Erythroblast (primary cell): ENCODE measurements around the gene SUPT3H.
"Not testable (repeated sequence)": the region's sequence is repeated elsewhere in the genome, so short reads cannot be mapped to it uniquely, and the experiment has no call there.

Experiments
- DNase-seq, 2 experiments: peaks; one replicate each; lab custom pipeline; 2025; lab: John Stamatoyannopoulos, UW
- GATA1 ChIP-seq: IDR thresholded peaks from 2 replicates; pipeline ENCODE4 v1.6.1; 2011; ENCODE audit warnings: low read depth, mild to moderate bottlenecking, control low read depth, low read length, moderate library complexity
- POLR2A ChIP-seq: IDR thresholded peaks from 2 replicates; pipeline ENCODE4 v1.6.1; 2011; ENCODE audit warnings: mild to moderate bottlenecking, low read length

SUPT3H gene

DNA sequence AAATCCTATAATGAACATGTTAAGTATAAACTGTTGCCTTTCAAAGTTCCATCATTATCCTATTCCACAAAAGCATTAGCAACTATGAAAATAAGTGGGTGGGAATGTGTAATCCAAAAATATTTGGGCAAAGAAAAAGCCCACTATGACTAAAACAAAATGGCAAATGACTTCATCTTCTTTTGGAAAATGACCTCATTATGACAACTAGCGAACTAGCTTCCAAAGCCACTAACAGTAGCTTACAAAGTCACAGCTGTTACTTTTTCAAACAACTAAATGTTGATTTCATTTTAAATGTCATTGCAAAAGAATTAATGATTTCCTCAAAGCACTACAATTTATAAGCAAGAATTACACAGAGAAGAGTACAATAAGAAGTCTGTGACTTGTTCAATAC, 99.4 kb downstream of the SUPT3H start:
- no peak for DNase-seq
- TF ChIP-seq POLR2A (no peak), GATA1 (no peak)

DNA sequence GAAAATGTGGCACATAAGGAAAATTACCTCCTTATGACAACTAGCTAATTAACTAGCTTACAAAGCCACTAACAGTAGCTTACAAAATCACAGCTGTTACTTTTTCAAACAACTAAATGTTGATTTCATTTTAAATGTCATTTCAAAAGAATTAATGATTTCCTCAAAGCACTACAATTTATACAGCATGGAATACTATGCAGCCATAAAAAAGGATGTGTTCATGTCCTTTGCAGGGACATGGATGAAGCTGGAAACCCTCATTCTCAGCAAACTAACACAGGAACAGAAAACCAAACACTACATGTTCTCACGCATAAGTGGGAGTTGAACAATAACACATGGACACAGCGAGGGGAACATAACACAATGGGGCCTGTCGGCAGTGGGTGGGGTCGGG, 100.0 kb downstream of the SUPT3H start:
- not testable (repeated sequence) for DNase-seq

DNA sequence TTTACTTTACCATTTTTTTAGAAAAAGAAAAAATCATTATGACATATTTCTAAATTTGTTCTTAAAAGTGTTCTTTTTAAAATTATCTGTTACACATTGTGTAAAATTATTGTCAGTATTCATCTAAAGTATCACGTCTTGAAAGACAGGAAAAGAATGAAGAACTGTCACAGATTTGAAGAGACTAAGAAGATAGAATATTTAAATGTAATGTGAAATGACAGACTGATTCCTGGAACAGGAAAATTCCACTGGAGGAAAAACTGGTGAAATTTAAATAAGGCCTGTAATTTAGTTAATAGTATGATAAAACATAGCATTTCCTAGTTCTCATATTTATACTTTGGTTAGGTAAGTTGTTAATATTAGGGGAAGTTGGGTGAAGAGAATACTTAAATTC, 102.4 kb downstream of the SUPT3H start:
- DNase-seq: no peak
- TF ChIP-seq POLR2A: no peak
- no peak for TF ChIP-seq GATA1

DNA sequence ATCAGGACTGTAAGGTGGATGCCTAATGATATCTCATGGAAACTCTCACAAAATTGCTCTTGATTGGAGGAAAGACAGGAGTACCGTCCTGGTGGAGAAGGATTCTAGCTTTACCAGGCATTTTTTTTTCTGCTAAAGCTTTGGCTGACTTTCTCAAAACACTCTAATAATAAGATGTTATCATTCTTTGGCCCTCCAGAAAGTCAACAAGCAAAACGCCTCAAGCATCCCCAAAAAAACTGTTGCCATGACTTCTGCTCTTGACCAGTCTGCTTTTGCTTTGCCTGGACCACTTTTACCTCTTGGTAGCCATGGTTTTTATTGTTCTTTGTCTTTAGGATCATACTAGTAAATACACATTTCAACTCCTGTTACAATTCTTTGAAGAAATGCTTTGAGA, 105.1 kb downstream of the SUPT3H start:
- TF ChIP-seq GATA1 (no peak), POLR2A (no peak)
- no peak for DNase-seq

DNA sequence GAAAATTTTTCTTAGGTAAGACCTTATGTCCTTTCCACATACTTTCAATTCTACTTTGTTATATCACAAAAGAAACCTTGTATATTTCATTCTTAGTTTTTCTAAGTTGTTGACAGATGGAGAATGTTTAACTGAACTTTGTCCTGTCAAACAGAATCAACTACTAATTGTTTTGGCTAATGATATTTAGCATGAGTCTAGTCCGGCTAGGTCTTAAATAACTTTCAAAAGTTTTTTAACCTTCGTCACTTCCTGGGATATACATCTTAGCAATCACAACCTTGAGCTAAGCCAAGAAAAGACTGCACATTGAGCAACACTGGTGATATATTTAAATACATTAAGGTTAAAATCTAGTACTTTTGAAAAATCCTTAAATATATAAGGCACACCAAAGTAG, 112.5 kb downstream of the SUPT3H start:
- TF ChIP-seq POLR2A (no peak), GATA1 (no peak)
- no peak for DNase-seq

DNA sequence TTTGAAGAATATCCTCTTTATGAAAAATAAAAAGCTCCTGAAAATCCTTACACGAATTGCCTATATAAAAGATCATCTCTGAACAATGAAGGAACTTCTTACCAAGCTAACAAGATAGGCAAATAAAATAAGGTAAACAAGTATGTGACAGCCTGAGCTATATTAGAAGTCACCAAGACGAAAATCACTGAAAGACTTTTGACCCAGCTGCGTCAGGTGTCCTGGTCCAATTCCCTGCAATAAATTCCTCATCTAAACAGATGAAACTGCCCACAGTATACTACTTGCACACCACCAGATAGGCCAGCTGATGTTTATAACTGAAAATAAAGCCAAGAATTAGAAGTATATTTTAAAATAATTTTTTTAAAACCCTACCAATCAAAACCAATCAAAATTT, 117.0 kb downstream of the SUPT3H start:
- DNase-seq: no peak
- TF ChIP-seq GATA1: no peak
- no peak for TF ChIP-seq POLR2A

DNA sequence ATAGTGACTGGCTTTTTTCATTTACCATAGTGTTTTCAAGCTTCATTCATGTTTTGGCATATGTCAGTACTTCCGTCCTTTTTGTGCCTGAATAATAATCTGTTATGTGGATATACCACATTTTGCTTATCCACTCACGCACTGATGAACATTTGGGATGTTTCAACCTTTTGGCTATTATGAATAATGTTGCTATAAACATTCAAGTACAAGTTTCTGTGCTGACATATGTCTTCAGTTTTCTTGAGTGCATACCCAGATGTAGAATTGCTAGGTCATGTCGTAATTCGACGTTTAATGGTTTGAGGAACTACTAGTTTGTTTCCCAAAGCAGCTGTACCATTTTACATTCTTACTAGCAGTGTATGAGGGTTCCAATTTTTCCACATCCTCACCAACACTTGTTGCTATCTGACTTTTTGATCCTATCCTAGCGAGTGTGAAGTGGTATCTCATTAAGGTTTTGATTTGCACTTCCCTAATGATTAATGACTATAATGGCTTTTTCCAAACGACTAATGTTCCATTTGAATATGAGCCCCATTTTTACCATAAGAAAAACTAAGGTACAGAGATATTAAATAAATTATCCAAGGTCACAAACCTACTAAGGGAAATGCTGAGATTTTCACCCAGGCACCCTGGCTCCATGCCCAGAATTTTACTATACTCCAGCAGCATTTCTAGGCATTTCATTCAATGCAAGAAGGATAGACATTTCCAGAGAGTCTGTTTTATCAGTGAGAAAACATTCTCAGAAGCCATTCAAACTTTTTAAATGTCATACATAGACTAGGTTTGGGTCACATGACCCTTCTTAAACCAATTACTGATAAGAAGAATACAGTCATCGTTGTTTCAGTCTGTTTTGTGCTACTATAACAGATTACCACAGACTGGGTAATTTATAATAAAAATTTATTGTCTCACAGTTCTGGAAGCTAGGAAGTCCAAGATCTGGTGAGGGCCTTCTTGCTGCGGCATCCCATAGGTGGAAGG, 120.7 kb downstream of the SUPT3H start:
- DNase-seq: no peak
- TF ChIP-seq GATA1 (no peak), POLR2A (no peak)

DNA sequence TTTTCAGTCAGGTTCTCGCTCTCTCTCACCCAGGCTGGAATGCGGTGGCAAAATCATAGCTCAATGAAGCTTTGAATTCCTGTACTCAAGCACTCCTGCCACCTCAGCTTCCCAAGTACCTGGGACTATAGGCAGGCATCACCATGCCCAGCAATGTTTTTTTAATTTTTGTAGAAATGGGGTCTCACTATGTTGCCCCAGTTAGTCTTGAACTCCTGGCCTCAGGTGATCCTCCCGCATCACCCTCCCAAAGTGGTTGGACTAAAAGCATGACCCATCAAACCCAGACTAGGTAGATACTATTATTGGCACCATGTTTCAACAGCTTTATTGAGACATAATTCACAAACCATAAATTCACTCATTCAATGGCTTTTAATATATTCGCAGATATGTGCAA, 122.3 kb downstream of the SUPT3H start:
- TF ChIP-seq GATA1: no peak
- no peak for TF ChIP-seq POLR2A
- DNase-seq: no peak

DNA sequence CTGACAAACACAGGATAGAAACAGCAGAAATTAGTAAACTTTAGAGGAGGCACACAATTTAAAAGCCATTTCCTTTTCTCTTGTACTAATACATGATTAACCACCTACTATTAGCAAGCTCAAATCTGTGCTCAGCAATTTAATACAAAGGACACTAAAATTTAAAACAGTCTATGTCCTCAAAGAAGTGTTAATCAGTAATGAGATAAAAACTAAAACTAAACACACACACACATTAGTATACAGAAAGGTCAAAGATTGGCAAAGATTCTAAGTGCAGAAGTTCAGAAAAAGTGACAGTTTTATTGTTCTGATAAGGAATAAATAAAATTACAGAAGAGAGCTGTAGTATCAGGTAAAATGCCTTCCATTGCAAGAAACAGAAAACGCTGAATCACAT, 123.5 kb downstream of the SUPT3H start:
- TF ChIP-seq POLR2A (no peak), GATA1 (no peak)
- no peak for DNase-seq

DNA sequence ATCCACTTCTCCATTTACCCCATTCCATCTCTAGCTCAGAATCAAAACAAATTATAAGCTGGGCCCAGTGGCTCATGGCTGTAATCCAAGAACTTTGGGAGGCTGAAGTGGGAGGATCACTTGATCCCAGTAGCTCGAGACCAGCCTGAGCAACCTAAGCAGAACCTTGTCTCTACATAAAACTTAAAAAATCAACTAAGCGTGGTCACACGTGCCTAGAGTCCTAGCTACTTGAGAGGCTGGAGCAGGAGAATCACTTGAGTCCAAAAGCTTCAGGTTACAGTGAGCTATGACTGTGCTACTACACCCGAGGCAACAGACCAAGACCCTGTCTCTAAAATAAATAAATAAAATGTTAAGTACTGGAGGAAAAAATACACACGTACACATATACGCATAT, 124.3 kb downstream of the SUPT3H start:
- DNase-seq: no peak
- no peak for TF ChIP-seq POLR2A
- TF ChIP-seq GATA1: no peak

DNA sequence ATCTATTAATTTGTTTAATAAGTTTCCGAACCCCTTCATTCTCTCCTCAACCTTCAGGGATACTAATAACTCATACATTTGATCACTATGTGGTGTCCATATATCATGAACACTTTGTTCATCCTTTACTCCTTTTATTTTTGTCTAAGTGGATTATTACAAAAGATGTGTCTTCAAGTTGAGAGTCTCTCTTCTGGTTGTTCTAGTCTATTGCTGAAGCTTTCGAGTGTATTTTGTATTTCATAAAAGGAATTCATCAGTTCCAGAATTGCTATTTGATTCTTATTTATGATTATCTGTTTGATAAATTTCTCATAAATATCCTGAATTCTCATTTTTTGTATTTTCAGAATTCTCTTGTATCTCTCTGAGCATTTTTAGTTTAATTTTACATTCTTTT, 146.1 kb downstream of the SUPT3H start:
- DNase-seq: no peak

DNA sequence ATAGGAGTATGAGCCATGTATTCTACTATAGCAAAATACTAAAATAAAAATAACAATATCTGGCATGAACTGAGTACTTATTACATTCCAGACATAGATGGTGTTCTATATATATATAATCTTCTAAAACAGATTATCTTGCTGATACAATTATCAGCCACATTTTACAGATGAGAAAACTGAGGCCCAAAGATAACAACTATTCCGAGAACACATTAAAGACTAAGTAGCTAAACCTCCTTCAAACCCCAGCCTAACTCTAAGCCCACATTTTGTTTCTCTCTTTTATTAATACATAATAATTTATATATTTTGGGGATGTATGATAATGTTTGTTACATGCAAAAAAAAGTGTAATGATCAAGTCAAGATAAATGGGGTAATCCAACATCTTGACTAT, 148.3 kb downstream of the SUPT3H start:
- DNase-seq: no peak
- TF ChIP-seq POLR2A: no peak
- no peak for TF ChIP-seq GATA1

More for the DNA sequence above, 146.1 kb downstream of the SUPT3H start:
- TF ChIP-seq GATA1 (no peak), POLR2A (no peak)

DNA sequence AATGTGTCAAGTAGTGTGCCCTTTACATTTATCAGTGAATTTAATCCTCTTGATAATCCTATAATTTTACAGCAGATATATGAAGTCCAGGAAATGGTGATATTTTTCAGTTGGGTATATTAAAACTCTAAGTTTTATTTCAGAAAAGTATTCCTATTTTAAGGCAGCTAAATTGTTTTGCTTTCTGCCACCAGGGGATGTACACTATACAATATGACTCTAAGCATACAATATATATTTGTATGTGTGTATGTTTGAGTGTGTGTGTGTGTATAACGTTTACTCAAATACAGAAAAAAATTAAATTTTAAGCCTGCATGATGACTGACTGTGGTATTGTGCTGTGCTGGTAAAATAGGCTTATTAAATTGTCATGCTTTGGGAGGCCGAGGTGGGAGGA, 151.7 kb downstream of the SUPT3H start:
- TF ChIP-seq POLR2A: no peak
- TF ChIP-seq GATA1: no peak
- DNase-seq: no peak

DNA sequence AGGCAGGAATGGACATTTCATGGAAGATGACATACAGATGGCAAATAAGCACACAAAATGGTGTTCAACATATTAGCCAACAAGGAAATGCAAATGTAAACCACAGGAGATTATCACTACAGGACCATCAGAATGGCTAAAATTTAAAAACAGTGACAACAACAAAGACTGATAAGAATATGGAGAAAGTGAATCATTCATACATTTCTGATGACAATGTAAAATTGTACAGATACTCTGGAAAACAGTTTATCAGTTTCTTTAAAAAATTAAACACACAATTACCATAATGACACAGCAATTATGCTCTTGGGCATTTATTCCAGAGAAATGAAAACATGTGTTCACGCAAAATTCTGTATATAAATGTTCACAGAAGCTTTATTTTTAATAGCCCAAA, 155.4 kb downstream of the SUPT3H start:
- no peak for DNase-seq
- TF ChIP-seq POLR2A (no peak), GATA1 (no peak)

DNA sequence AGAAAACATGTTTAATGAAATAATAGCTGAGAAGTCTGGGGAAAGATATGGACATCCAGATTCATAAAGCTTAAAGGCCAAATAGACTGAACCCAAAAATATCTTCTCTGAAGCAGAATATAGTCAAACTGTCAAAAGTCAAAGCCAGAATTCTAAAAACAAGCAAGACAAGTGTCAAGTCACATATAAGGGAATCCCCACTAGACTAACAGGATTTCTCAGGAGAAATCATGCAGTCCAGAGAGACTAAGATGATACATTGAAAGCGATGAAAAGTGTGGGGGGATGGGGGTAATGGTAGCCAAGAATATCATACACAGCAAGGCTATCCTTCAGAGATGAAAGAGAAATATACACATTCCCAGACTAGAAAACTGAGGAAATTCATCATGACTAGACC, 162.0 kb downstream of the SUPT3H start:
- TF ChIP-seq POLR2A: no peak
- no peak for TF ChIP-seq GATA1
- DNase-seq: no peak
